Ramos (cell line): ENCODE data around the gene MCM10.

ENCODE experiments used
- in situ Hi-C: fragments of 300-500 bp; cut with MboI; formaldehyde crosslinking; loops from one replicate; pipeline ENCODE4 v1.14.3; 2022; ENCODE audit warnings: low sequenced_read_pairs; ENCODE audit not compliant: unreplicated experiment

The MCM10 gene

DNA sequence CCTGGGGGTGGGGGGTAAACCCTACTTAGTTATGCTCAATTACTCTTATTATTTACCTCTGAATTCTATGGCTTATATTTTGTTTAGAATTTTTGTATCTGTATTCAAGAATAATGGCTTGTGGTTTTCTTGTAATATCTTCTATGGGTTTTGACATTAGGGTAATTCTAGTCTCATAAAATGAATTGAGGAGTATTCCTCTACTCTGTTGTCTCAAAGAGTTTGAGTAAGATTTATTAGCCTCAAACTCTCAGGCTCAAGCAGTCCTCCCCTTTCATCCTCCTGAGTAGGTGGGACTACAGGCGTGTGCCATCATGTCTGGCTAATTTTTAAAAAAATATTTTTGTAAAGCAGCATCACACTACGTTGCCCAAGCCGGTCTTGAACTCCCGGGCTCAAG is 92.4 kb downstream of the MCM10 start:
- in situ Hi-C loops = no loop called here

DNA sequence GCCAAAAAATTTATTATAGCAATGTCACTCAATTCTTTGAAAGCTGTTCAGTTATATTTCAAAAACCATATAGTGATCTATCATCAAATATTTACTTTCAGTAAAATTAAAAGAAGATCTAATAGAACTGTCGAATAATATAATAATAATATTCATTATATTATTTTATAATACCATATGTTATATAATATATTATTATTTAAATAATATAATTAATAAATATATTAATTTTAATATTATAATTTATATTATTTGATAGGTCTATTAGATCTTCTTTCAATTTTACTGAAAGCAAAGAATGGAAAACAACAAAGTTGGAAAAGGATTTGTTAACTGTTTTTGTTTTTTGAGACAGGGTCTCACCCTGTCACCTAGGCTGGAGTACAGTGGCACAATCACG is 95.3 kb downstream of the MCM10 start:
- in situ Hi-C loops = no loop called here

GRCh38 chr10:13257621-13258140 is 96.3 kb downstream of the MCM10 start:
- in situ Hi-C loops = no loop called here
